HG03342 (cell line): ENCODE data around the gene ABTB2.
"Not testable (repeated sequence)": the region's sequence is repeated elsewhere in the genome, so short reads cannot be mapped to it uniquely, and the experiment has no call there.

Experiments
- ATAC-seq: cut with Tn5 transposase; IDR thresholded peaks from one replicate; pipeline ENCODE4 v1.9.1; 2021; ENCODE audit warnings: mild to moderate bottlenecking, moderate library complexity; ENCODE audit not compliant: unreplicated experiment

Gene ABTB2

GRCh38 chr11:34357701-34358257, at the start of gene ABTB2:
ABTB2 (minus strand) TSS chr11:34358010.
- peak; percentile 81 for ATAC-seq

DNA sequence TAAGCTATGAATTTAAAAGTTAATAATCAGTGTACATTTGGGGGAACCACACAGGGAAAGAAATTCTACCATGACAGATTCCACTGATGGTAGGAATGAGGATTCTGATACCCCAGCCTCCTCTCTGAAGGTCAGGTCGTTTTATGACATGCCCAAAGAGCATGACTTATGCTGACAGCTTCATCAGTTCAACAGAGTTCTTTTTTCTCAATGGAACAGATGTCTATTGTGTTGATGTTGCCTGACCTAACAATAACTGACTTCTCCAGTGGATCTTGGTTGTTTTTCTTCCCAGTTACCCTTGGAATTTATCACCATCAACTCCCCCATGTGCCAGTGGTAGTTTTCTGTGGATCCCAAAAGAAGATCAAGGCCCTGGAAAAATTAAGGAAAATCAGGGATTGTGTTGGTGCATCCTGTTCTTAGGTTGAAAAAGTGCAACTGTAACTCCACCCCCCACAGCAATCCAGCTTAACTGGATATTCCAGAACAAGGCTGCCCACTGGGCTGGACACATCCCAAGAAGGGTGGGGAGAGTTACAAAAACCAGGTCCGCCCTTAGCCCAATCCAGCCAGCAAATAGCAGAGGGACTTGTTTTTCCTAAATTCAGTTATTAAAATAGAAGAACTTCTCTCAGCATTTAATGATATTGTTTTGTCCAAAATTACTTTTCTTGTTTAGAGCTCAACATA, 49.5 kb upstream of the ABTB2 start:
- ATAC-seq: no peak

- no peak for ATAC-seq
These were observed 48.6 kb upstream of the ABTB2 start for GRCh38 chr11:34406413-34406812.

- ATAC-seq: no peak
These were observed 47.5 kb upstream of the ABTB2 start for GRCh38 chr11:34405079-34405858.

GRCh38 chr11:34404280-34404679, 46.5 kb upstream of the ABTB2 start:
- no peak for ATAC-seq

- no peak for ATAC-seq
These were observed 45.6 kb upstream of the ABTB2 start for GRCh38 chr11:34403431-34403830.

DNA sequence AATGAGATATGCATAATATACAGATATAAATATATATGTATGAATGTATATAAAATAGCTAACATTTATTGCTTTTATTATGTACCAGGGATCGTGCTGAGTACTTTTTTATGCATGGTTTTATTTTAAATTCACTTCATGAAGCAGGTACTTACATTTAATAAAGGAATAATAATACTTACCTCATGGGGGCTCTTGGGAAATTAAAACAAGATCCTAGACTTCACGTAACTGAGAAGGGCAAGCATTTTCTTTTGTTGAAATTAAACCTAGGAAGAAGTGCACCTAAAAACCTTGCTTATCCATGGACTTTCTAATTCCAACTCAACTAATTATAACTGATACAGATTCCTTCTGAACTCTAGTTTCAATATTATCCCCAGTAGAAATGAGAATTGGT, 40.0 kb upstream of the ABTB2 start:
- ATAC-seq: no peak

- no peak for ATAC-seq
These were observed 39.3 kb upstream of the ABTB2 start for GRCh38 chr11:34397120-34397519.

GRCh38 chr11:34395916-34396550, 38.2 kb upstream of the ABTB2 start:
- ATAC-seq: no peak

DNA sequence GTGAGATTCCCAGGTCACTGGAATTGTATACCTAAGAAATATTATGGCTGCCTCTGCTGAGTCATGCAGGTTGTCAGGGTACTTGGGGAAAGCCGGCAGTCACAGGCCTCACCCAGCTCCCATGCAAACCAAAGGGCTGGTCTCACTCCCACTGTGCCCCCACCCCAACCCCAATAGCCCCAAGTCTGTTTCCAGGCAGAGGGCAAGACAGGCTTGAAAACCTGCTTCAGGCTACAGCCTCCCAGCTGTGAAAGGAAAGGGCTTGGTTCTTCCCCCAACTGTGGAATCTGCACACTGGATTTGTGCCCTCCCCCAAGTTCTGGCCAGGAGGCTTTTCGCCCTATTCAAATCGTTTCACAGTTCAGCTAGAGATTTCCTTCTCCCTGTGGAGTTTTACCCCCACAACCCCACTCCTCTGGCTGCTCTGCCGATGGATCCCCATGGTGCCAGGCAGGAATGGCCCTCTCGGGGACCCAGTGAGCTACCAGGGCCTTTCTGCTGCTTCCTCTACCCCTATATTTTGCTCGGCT, 37.0 kb upstream of the ABTB2 start:
- no peak for ATAC-seq

DNA sequence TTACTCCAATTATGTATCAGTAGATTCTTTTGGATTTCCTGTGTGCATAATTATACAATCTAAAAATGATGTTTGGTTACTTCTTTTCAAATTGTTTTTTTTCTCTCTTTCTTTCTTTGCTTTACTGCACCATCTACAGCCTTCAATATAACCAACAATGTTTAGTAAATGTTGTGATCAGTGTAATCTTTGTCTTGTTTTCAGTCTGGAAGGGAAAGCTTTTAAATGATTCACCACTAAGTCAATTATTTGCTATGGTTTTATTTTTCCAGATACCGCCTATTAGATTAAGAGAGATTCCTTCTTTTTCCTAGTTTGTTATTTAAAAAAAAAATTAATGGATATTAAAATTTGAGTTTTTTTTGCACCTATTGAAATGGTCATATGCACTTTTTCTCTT, 29.8 kb upstream of the ABTB2 start:
- ATAC-seq: no peak

- ATAC-seq: not testable (repeated sequence)
These were observed 28.5 kb upstream of the ABTB2 start for GRCh38 chr11:34386356-34386755.

GRCh38 chr11:34382532-34383276, 24.9 kb upstream of the ABTB2 start:
- no peak for ATAC-seq

DNA sequence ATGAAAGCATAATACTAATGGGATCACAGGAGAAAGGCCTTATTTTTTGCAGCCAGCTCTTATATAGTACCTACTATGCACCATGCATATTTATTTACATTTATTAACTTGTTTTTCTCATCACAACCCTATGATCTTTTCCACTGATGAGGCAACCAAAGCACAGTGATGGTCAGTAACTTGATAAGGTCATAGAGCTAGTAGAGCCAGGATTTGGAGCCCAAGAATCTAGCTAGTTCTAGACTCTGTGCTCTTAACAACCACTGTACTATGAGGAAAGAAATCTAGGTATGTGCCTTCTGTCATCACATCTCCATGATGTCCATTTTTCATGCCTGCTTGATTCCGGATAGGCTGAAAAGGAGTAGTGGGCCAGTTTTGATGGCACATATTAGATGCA, 24.0 kb upstream of the ABTB2 start:
- no peak for ATAC-seq

DNA sequence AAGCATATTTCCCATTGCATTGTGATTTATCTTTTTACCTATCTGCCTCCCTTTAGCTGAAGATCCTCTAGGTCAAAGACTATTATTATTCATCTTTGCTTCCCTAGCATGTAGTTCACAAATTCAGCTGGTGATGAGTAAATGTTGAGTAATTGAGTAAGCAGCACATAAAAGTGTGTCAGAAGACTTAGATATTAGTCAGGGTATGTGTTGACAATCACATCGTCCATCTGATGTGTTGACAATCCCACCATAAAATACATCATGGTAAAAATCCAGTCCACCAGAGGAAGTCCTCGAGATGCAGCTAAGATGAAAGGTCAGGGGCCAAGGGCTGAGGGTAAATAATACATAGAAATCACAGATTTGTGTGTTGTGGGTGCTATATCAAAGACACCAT, 22.9 kb upstream of the ABTB2 start:
- ATAC-seq: no peak

- ATAC-seq: no peak
These were observed 21.7 kb upstream of the ABTB2 start for GRCh38 chr11:34379539-34379938.

DNA sequence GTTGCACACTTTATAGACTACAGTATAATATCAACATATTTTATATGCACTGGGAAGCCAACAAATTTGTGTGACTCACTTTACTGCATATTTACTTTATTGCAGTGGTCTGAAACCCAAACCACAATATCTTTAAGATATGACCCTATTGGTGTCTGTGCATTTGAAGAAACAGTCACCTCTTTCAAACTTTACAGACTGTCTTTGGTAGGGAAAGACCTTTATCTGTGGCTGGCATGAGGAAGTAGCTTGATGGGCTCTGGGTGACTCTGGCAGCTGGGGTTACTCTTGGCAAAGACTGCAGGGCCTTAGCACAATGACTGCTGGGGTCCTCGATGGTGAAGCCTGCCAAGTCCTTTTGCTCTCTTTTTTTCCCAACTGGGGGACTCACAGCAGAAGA, 21.3 kb upstream of the ABTB2 start:
- ATAC-seq: no peak

DNA sequence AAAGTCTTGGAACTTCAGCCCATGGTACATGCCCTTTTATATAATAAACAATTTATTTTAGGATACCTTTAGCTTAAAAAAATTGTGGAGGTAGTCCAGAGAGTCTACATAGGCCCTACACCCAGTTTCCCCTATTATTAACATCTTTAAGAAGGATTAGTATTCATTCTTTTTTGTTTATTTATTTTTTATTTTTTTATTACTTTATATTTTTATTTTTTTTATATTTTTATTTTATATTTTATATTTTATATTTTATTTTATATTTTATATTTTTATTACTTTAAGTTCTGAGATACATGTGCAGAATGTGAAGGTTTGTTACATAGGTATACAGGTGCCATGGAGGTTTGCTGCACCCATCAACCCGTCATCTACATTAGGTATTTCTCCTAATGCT, 15.9 kb upstream of the ABTB2 start:
- no peak for ATAC-seq

GRCh38 chr11:34366522-34366921, 8.7 kb upstream of the ABTB2 start:
- no peak for ATAC-seq

GRCh38 chr11:34364102-34364501, 6.3 kb upstream of the ABTB2 start:
- ATAC-seq: no peak
